NCI-H1436 (cell line): ENCODE results near the gene EBP.

Experiments
- DNase-seq: peaks from one replicate; lab custom pipeline; 2025; lab: John Stamatoyannopoulos, UW

Gene EBP

GRCh38 chrX:48521353-48522243 is at the start of gene EBP:
Gene EBP (plus strand): TSS chrX:48521808. CDS start chrX:48523772, 1,964 bp downstream.
- DNase-seq: peak; percentile 93

GRCh38 chrX:48472225-48472624 is 49.4 kb upstream of the EBP start:
- no peak for DNase-seq

GRCh38 chrX:48472851-48473703 is 48.5 kb upstream of the EBP start:
- no peak for DNase-seq

GRCh38 chrX:48473704-48473990 is 48.0 kb upstream of the EBP start:
- DNase-seq: no peak

GRCh38 chrX:48474127-48474526 is 47.5 kb upstream of the EBP start:
- DNase-seq: no peak

- no peak for DNase-seq
These were observed 47.0 kb upstream of the EBP start for GRCh38 chrX:48474581-48474980.

GRCh38 chrX:48475296-48475695 is 46.3 kb upstream of the EBP start:
- DNase-seq: no peak

- DNase-seq: peak; percentile 52
These were observed 45.6 kb upstream of the EBP start, which contains the start of gene FTSJ1 for GRCh38 chrX:48475774-48476577. Gene FTSJ1 (plus strand): TSS chrX:48476199. CDS start chrX:48478048, 1,849 bp downstream.

- no peak for DNase-seq
These were observed 44.7 kb upstream of the EBP start for GRCh38 chrX:48476919-48477318.

- no peak for DNase-seq
These were observed 43.5 kb upstream of the EBP start for GRCh38 chrX:48477960-48478755.

- DNase-seq: no peak
These were observed 42.8 kb upstream of the EBP start for GRCh38 chrX:48478806-48479205.

- no peak for DNase-seq
These were observed 41.5 kb upstream of the EBP start for GRCh38 chrX:48480142-48480541.

- DNase-seq: no peak
These were observed 41.0 kb upstream of the EBP start for GRCh38 chrX:48480583-48480982.

GRCh38 chrX:48482526-48482925 is 39.1 kb upstream of the EBP start:
- no peak for DNase-seq

- no peak for DNase-seq
These were observed 34.2 kb upstream of the EBP start for GRCh38 chrX:48487362-48487798.

- no peak for DNase-seq
These were observed 33.6 kb upstream of the EBP start for GRCh38 chrX:48488034-48488433.

GRCh38 chrX:48489296-48489695 is 32.3 kb upstream of the EBP start:
- no peak for DNase-seq

GRCh38 chrX:48489892-48490291 is 31.7 kb upstream of the EBP start:
- DNase-seq: no peak

- no peak for DNase-seq
These were observed 30.9 kb upstream of the EBP start for GRCh38 chrX:48490661-48491060.

- no peak for DNase-seq
These were observed 29.8 kb upstream of the EBP start for GRCh38 chrX:48491809-48492208.

- DNase-seq: no peak
These were observed 29.2 kb upstream of the EBP start for GRCh38 chrX:48492293-48492910.
